Progenitor cell of endocrine pancreas (in vitro differentiated cells): ENCODE results near the gene ZNF770. TPM values are rescaled to one million over a fixed set of nuclear protein-coding genes. Genes with fewer than 3 reads are reported as not detected.

ENCODE experiments used
- DNase-seq: peaks from one replicate; pipeline ENCODE4 v3.0.0; 2021; ENCODE audit warnings: low spot score; ENCODE audit not compliant: unreplicated experiment
- H3K27ac Mint-ChIP-seq: 2 replicates; pipeline ENCODE4 v1.8.0; 2021; ENCODE audit warnings: mild to moderate bottlenecking, moderate library complexity, mixed read lengths
- H3K27me3 Mint-ChIP-seq: 2 replicates; pipeline ENCODE4 v1.8.0; 2021; ENCODE audit warnings: mixed read lengths
- H3K36me3 Mint-ChIP-seq: 2 replicates; pipeline ENCODE4 v1.8.0; 2022; ENCODE audit warnings: mixed read lengths; ENCODE audit not compliant: insufficient read depth
- H3K4me1 Mint-ChIP-seq: 2 replicates; pipeline ENCODE4 v1.8.0; 2021; ENCODE audit warnings: low read depth, mixed read lengths
- H3K4me3 Mint-ChIP-seq: 2 replicates; pipeline ENCODE4 v1.8.0; 2021; ENCODE audit warnings: low read depth, mild to moderate bottlenecking, moderate library complexity, mixed read lengths
- H3K9me3 Mint-ChIP-seq: 2 replicates; pipeline ENCODE4 v1.8.0; 2021; ENCODE audit warnings: low read depth, mixed read lengths
- total RNA-seq: library from RNA; stranded (reverse); gene quantifications from 2 replicates; pipeline ENCODE4 v1.2.1, GENCODE V29; 2021
- TF ChIP-seq, protein P1 (sequence below): fragments of 200-600 bp; sonication (generic); IDR thresholded peaks from one replicate; pipeline ENCODE4 v1.5.0; 2021; ENCODE audit warnings: antibody characterized with exemption, mild to moderate bottlenecking; ENCODE audit not compliant: unreplicated experiment

The ZNF770 gene
- total RNA-seq, 1 donor from 2014 or later, result 60.1 TPM

DNA sequence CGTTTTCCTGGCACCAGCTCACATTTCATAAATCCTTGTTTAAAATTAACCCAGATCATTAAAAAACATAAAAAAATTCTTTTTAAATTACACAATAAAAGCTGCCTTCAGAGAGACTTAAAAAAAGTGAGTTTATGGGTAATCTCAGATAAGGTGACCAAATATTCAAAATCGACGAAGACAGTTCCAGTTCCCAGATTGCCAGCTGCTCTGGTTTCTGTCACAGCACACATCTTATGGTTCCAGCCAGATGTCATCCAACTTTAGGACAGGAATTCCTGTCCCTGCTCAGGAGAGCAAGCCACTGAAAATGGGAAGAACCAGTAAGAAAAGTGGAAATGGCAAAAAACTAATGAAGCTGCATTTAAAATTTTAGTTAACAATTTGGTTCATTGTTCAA, 15.8 kb upstream of the ZNF770 start:
- Mint-ChIP-seq H3K4me1 (no peaks in the 10 kb centered on the region), H3K9me3 (no peaks in the 10 kb centered on the region), H3K36me3 (no peaks in the 10 kb centered on the region), H3K27me3 (no peaks in the 10 kb centered on the region), H3K4me3 (no peak overlapping the region), H3K27ac (no peak overlapping the region)
- TF ChIP-seq, protein P1, sequence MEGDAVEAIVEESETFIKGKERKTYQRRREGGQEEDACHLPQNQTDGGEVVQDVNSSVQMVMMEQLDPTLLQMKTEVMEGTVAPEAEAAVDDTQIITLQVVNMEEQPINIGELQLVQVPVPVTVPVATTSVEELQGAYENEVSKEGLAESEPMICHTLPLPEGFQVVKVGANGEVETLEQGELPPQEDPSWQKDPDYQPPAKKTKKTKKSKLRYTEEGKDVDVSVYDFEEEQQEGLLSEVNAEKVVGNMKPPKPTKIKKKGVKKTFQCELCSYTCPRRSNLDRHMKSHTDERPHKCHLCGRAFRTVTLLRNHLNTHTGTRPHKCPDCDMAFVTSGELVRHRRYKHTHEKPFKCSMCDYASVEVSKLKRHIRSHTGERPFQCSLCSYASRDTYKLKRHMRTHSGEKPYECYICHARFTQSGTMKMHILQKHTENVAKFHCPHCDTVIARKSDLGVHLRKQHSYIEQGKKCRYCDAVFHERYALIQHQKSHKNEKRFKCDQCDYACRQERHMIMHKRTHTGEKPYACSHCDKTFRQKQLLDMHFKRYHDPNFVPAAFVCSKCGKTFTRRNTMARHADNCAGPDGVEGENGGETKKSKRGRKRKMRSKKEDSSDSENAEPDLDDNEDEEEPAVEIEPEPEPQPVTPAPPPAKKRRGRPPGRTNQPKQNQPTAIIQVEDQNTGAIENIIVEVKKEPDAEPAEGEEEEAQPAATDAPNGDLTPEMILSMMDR, result no peak
- DNase-seq, result no peak

DNA sequence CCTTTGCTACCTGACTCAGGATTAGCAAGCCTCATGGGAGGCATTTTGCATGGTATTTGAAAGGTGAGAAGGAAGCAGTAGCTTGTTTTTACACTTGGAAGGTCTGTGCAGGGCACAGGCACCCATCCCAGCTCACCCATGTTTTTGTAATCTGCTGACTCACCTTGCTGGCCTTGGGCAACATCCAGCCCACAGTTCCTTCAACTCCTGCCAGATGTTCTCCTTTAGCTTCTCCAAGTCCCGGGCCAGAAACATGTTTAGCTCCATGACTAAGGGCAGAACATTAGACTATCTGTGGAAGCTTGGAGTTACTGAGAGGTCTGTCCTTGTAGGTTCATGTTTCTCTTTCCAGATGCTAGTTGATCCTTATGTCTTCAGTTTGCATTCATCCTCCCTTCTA, 12.4 kb upstream of the ZNF770 start:
- H3K27me3 Mint-ChIP-seq, result no peaks in the 10 kb centered on the region
- no peak overlapping the region for H3K27ac Mint-ChIP-seq
- TF ChIP-seq, protein P1, result no peak
- no peaks in the 10 kb centered on the region for H3K9me3 Mint-ChIP-seq
- no peaks in the 10 kb centered on the region for H3K36me3 Mint-ChIP-seq
- H3K4me3 Mint-ChIP-seq, result no peak overlapping the region
- no peaks in the 10 kb centered on the region for H3K4me1 Mint-ChIP-seq
- DNase-seq, result no peak

DNA sequence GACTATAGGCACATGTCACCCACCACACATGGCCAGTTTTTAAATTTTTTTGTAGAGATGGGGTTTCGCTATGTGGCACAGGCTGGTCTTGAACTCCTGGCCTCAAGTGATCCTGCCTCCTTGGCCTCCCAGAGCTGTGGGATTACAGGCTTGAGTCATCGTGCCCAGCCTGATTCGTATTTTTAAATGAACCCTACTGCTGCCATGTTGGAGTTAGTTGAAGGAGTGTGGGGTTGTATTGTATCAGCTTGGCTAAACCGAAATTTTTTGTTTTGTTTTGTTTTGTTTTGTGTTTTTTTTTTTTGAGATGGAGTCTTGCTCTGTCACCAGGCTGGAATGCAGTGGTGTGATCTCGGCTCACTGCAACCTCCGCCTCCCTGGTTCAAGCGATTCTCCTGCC, 11.8 kb upstream of the ZNF770 start:
- no peak for DNase-seq
- TF ChIP-seq, protein P1, result no peak
- H3K9me3 Mint-ChIP-seq, result no peaks in the 10 kb centered on the region
- no peaks in the 10 kb centered on the region for H3K36me3 Mint-ChIP-seq
- H3K4me3 Mint-ChIP-seq, result no peak overlapping the region
- H3K27ac Mint-ChIP-seq, result no peak overlapping the region
- no peaks in the 10 kb centered on the region for H3K4me1 Mint-ChIP-seq
- no peaks in the 10 kb centered on the region for H3K27me3 Mint-ChIP-seq

DNA sequence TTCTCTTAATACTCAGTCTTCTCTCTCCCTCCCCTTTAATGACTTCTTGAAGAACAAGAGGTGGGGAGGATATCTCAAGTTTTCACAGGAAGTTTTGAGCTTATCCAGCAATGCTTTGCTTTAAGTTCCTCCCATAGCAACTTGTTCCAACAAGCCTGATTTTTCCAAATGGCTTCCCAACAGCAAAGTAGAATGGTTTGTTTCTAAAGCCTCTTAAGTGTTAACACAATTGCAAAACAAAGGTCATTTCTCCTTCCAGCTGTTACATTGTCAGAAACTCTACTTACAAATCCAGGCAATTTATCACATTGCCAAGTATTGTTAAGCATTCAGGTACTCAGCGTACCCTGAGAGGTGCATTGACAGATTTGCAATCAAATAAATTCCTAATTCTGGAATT, 6.8 kb upstream of the ZNF770 start:
- Mint-ChIP-seq H3K9me3 (no peaks in the 10 kb centered on the region), H3K27me3 (no peaks in the 10 kb centered on the region), H3K4me1 (peaks cover 1% of the 10 kb centered on the region), H3K36me3 (no peaks in the 10 kb centered on the region), H3K27ac (no peak overlapping the region), H3K4me3 (no peak overlapping the region)
- TF ChIP-seq, protein P1, result no peak
- DNase-seq, result no peak

GRCh38 chr15:34993877-34994276, 5.8 kb upstream of the ZNF770 start:
- DNase-seq, result no peak
- no peaks in the 10 kb centered on the region for H3K27me3 Mint-ChIP-seq
- H3K27ac Mint-ChIP-seq, result no peak overlapping the region
- no peaks in the 10 kb centered on the region for H3K9me3 Mint-ChIP-seq
- no peak overlapping the region for H3K4me3 Mint-ChIP-seq
- TF ChIP-seq, protein P1, result no peak
- no peaks in the 10 kb centered on the region for H3K36me3 Mint-ChIP-seq
- peaks cover 1% of the 10 kb centered on the region for H3K4me1 Mint-ChIP-seq
